ENCODE results near the gene SMIM38.
A peak's percentile ranks its signal among the peaks of the same experiment; 100 is the strongest.

The SMIM38 gene

GRCh38 chr11:69178819-69179482 is 23.2 kb downstream of the SMIM38 start:
- DNase-seq (ENCODE audit: low spot score): no peak
- no peak for FAIRE-seq

GRCh38 chr11:69180226-69180625 is 24.5 kb downstream of the SMIM38 start:
- no peak for FAIRE-seq
- no peak for DNase-seq (ENCODE audit: low spot score)

- FAIRE-seq (no peak), DNase-seq (ENCODE audit: low spot score) (no peak)
Observed at GRCh38 chr11:69180726-69181125, 25.0 kb downstream of the SMIM38 start.

GRCh38 chr11:69183613-69184012 is 27.9 kb downstream of the SMIM38 start:
- no peak for FAIRE-seq
- no peak for DNase-seq (ENCODE audit: low spot score)

GRCh38 chr11:69186316-69187260 is 30.9 kb downstream of the SMIM38 start:
- no peak for DNase-seq (ENCODE audit: low spot score)
- FAIRE-seq: peak; percentile 68

- DNase-seq (ENCODE audit: low spot score) (no peak), FAIRE-seq (no peak)
Observed at GRCh38 chr11:69187540-69188065, 31.9 kb downstream of the SMIM38 start.

- FAIRE-seq: peak; percentile 99
- no peak for DNase-seq (ENCODE audit: low spot score)
Observed at GRCh38 chr11:69189059-69189458, 33.3 kb downstream of the SMIM38 start.

- FAIRE-seq: no peak
- no peak for DNase-seq (ENCODE audit: low spot score)
Observed at GRCh38 chr11:69190796-69191536, 35.2 kb downstream of the SMIM38 start.

GRCh38 chr11:69192301-69192721 is 36.6 kb downstream of the SMIM38 start:
- DNase-seq (ENCODE audit: low spot score): no peak
- FAIRE-seq: no peak

GRCh38 chr11:69193151-69193550 is 37.4 kb downstream of the SMIM38 start:
- DNase-seq (ENCODE audit: low spot score) (no peak), FAIRE-seq (no peak)

GRCh38 chr11:69193629-69194028 is 37.9 kb downstream of the SMIM38 start:
- no peak for FAIRE-seq
- DNase-seq (ENCODE audit: low spot score): no peak

- no peak for DNase-seq (ENCODE audit: low spot score)
- no peak for FAIRE-seq
Observed at GRCh38 chr11:69194396-69194795, 38.7 kb downstream of the SMIM38 start.

GRCh38 chr11:69194956-69195355 is 39.2 kb downstream of the SMIM38 start:
- FAIRE-seq: no peak

GRCh38 chr11:69195824-69196782 is 40.4 kb downstream of the SMIM38 start:
- DNase-seq (ENCODE audit: low spot score) (no peak), FAIRE-seq (no peak)

More at GRCh38 chr11:69194956-69195355, 39.2 kb downstream of the SMIM38 start:
- no peak for DNase-seq (ENCODE audit: low spot score)

- FAIRE-seq (no peak), DNase-seq (ENCODE audit: low spot score) (no peak)
Observed at GRCh38 chr11:69196783-69197169, 41.0 kb downstream of the SMIM38 start.

GRCh38 chr11:69198891-69199582 is 43.3 kb downstream of the SMIM38 start:
- FAIRE-seq: no peak
- DNase-seq (ENCODE audit: low spot score): no peak

- no peak for DNase-seq (ENCODE audit: low spot score)
- no peak for FAIRE-seq
Observed at GRCh38 chr11:69199583-69200315, 44.0 kb downstream of the SMIM38 start.

- no peak for DNase-seq (ENCODE audit: low spot score)
- FAIRE-seq: no peak
Observed at GRCh38 chr11:69200331-69201065, 44.8 kb downstream of the SMIM38 start.

GRCh38 chr11:69201066-69201365 is 45.3 kb downstream of the SMIM38 start:
- DNase-seq (ENCODE audit: low spot score): no peak
- no peak for FAIRE-seq

All from urothelium cell line (cell line).